NT2/D1 (cell line): ENCODE results near the gene GAN.

Source experiments
- SUZ12 ChIP-seq: IDR thresholded peaks from 2 replicates; pipeline ENCODE4 v1.6.1; 2011; ENCODE audit not compliant: insufficient read length, insufficient read depth; ENCODE audit errors: extremely low read depth
- YY1 ChIP-seq: IDR thresholded peaks from 2 replicates; pipeline ENCODE4 v1.6.1; 2011; ENCODE audit not compliant: insufficient read length, insufficient read depth

GRCh38 chr16:81283044-81283443 lies 31.7 kb upstream of the GAN start:
- no peak for TF ChIP-seq YY1
- TF ChIP-seq SUZ12 = no peak
